Measurements from ENCODE around the gene OR1Q1.

GRCh38 chr9:122642226-122642625, 27.7 kb downstream of the OR1Q1 start:
- TF ChIP-seq POLR2A (IDR thresholded peaks at IDR 0.05; ENCODE audit: control extremely low read depth in 1 of 2, low read depth in 2 of 2, low read length in 2 of 2), result no peak
- TF ChIP-seq CTCF (IDR thresholded peaks at IDR 0.05; ENCODE audit: control extremely low read depth in 1 of 3, insufficient read depth in 1 of 3, low read depth in 1 of 3, low read length in 3 of 3), result no peak
- TF ChIP-seq YY1 (IDR thresholded peaks at IDR 0.05; ENCODE audit: low read depth, low read length), result no peak
- TF ChIP-seq SIN3A (conservative IDR thresholded peaks at IDR 0.05 in 1 of 2, IDR thresholded peaks at IDR 0.05 in 1 of 2; ENCODE audit: low read depth in 1 of 2, low read length in 2 of 2), result no peak
- no peak for TF ChIP-seq ZNF274 (IDR thresholded peaks at IDR 0.05; ENCODE audit: borderline replicate concordance, extremely low read depth, low read length)
- TF ChIP-seq TAF1 (IDR thresholded peaks at IDR 0.05; ENCODE audit: low read depth, low read length), result no peak
- no peak for TF ChIP-seq SP1 (IDR thresholded peaks at IDR 0.05; ENCODE audit: low read depth, low read length)
- no peak for TF ChIP-seq CREB1 (IDR thresholded peaks at IDR 0.05)
- TF ChIP-seq JUN (IDR thresholded peaks at IDR 0.05; ENCODE audit: low read depth, low read length), result no peak
- TF ChIP-seq MAFK (IDR thresholded peaks at IDR 0.05; ENCODE audit: low read depth, low read length), result no peak
- TF ChIP-seq TBP (IDR thresholded peaks at IDR 0.05; ENCODE audit: low read depth, low read length), result no peak
